ENCODE data around the gene ECM2.

The ECM2 gene

GRCh38 chr9:92499701-92500100 lies 36.1 kb downstream of the ECM2 start:
- DNase-seq = no peak

- DNase-seq = no peak
Observed at GRCh38 chr9:92496396-92497176, 39.2 kb downstream of the ECM2 start.

GRCh38 chr9:92494856-92495255 lies 40.9 kb downstream of the ECM2 start:
- DNase-seq = no peak

- DNase-seq = no peak
Observed at GRCh38 chr9:92493749-92494387, 41.9 kb downstream of the ECM2 start.

- no peak for DNase-seq
Observed at GRCh38 chr9:92492781-92493401, 42.9 kb downstream of the ECM2 start.

GRCh38 chr9:92488681-92489550 lies 46.9 kb downstream of the ECM2 start:
- DNase-seq = no peak

DNA sequence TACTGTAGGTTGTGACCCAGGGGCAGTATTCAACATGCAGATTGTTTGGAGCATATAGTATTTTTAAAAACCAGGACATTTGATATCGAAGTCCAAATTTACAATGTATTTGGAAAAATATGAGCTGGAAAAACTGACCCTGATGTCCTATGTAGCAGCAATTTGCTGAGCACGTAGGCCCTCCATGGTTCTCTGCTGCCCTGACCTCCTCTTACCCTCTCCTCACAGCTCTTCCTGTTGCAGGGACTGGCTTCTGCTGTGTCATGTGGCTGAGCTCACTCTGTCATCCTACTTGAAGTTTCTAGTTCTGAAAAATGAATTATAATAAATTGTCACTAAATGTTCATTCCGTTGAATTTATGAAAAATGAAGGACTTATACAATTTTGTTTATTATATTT lies 49.4 kb downstream of the ECM2 start:
- no peak for DNase-seq

GRCh38 chr9:92484563-92484962 lies 51.2 kb downstream of the ECM2 start:
- DNase-seq = no peak

DNA sequence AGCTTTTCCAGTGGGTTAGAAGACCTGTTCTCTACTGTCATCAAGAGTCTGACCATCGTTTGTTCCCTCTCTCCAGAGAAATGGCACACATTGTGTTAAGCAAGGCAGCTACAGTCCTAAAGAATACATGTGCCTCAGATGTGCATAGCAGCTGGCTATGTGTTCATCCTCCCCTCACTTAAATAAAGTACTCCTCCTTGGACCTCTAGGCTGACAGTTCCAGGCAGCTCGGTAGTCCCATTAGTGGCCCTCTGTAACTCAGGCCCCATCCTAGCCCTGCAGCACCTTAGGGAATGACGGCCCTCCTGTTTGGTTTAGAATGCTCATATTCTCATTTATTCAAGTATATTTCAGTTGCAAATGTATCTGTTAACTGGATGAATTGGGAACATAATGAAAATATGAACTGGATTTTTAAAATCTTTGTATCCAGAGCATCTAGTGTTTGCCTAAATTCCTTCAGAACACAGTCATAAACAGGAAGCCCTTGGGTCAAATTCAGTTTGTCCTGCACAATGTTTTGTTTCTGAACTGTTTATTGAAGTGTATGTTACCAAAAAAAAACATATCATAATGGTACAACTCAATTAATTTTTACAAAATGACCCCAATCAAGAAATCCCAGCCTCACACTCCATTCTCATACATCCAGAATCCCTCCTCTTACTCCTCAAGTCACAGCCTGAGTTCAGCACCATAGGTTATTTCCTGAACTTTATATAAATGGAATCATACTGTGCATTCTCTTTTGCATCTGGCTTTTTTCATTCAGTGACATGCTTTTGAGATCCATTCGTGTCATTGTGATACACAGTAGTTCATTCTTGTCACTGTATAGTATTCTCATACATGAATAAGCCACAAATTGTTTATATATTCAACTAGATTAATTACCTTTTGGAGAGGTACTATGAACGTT lies 51.9 kb downstream of the ECM2 start:
- DNase-seq = no peak

GRCh38 chr9:92482805-92483204 lies 53.0 kb downstream of the ECM2 start:
- DNase-seq = no peak

DNA sequence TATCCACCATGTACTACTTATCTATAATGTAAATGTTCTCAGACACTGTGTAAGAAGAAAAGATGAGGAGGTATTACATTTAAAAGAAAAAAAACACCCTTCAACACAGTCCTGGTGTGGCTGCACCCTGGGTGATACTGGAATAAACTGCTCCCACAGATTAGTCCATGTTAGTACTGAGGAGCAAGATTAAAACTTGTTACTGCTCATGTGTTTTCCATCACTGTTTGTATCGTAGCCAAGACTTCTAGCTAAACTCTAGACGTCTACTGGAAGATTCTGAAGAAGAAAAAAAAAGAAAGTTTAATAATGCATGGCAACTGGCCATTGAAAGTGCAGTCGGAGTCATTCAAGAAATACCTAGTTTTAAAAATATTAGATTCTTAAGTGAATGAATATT lies 53.5 kb downstream of the ECM2 start, which contains the start of gene ASPN:
ASPN (minus strand) TSS at position 178 of the 400 bp plus-strand sequence.
- DNase-seq = no peak

DNA sequence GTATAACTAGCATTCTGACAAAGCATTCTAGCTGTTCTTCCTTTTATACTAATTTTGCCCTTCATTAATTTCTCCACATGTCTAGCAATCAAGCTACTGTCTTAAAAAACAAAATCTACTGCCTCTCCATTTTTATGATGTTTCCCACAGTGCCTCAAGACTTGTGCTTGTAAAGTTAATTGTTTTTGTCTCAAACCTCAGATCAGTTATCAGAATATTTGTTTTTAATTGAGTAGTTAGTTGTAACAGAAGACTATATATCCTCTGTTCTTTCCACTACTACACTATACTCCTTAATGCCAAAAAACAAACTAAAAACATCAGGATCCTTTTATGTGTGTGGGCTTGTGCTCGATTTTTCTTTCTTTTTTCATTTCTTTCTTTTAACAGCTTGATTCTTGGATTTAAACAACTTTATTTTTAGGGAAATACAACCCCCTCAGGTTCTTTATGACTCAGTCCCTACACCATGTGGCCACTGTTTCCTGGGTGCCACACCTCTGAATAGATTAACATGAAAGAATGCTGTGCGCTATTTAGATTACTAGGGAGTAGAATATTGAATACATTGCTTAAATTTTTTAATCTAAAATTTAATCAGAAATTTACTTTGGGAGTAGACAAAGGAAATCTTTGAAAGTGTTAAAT lies 54.7 kb downstream of the ECM2 start:
- no peak for DNase-seq

DNA sequence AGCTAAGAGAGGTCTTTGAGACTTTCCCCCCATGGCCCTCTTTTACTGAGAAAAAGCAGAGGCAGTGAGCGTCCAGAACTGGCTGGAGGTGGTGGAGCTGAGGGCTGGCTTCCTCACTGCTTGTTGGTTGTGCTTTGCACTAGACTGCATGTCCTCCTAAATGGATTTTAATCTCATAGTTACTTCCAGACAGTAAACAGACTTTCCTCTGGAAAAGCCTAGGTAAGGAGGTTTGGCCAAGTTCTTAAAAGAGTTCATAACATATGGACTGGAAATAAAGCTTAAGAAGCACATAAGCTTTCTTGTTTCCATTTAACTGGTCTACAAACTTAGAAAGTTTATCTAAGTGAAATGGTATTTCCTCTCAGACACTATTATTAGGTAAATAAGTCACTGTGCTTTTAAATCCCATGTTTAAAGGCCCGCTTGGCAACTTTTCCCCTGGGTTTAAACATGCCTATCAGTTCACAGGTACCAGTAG lies 55.5 kb downstream of the ECM2 start:
- DNase-seq = no peak

DNA sequence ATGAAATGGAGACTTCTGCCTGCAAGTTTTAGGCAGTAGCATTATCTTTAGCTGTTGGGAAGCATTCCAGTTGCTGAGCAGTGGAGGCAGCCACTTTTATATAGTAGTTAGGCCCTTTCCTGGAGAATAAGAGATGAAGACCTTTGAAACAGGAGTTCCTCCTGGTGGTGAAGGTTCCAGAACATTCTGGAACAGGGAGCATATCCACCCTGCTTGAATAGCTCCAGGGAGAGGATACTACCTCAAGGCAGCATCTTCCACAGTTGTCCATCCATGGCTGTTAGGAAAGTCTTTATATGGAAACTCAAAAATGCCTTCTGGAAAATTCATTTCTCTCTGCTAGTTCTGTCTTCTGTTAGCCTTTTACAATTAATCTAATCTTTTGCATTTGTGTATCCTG lies 56.4 kb downstream of the ECM2 start:
- DNase-seq = no peak

DNA sequence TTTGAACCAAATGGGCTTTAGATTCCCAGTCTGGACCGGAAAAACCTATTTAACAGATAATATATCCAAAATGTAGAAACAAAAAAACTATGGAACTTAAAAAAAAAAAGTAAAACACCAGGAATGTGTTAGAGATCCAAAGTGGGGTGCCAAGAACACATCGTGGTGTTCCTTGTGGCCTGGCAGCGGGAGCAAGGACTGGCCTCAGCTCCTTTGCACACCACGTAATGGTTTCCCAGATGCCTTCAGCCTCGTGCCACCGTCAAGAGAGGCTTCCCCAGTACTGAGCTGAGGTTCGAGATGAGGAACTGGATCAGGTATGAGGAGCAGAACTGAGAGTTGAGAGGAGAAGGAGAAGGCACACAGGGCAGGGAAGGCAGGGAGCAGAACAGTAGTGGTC lies 57.0 kb downstream of the ECM2 start:
- no peak for DNase-seq

- DNase-seq = no peak
Observed at GRCh38 chr9:92476962-92477361, 58.8 kb downstream of the ECM2 start.

- no peak for DNase-seq
Observed at GRCh38 chr9:92474587-92474986, 61.2 kb downstream of the ECM2 start.

DNA sequence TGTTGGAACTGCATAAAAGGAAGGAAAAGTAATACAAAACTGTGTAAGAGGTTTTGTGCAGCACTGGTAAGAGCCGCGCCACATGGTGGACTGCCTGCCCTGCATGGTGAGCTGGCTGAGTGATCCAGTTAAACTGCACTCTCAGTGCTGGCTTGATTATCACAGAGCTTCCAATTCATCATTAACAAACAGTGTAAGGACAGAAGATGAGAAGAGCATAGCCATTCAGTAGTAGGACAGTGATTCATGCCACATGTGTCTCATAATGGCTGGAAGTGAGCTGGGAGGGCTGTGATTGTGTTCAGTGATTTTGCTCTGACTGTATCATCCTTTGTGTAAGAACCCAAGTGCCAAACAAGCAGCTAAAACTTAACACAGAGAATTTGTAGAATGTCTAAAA lies 67.6 kb downstream of the ECM2 start:
- DNase-seq = peak in 1 of 2 experiments; percentile 13

DNA sequence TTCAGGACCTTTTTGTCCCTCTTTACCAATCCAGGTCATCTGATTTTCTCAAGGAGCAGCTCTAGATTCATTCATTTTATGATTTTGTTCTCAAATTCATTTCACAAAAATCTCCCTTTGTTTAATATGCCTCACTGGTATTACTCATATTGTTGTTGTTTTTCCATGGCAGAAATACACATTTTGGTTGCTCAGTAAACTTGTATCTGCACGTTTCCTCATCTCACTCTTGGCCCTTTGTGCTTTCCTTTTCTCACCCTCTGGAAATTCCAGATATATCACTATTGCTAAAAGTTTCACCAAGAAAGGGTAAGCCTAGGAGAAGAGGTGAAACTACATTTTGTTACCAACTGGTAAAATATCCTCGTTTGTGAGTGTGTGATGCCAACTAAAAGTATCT lies 68.3 kb downstream of the ECM2 start:
- no peak for DNase-seq

DNA sequence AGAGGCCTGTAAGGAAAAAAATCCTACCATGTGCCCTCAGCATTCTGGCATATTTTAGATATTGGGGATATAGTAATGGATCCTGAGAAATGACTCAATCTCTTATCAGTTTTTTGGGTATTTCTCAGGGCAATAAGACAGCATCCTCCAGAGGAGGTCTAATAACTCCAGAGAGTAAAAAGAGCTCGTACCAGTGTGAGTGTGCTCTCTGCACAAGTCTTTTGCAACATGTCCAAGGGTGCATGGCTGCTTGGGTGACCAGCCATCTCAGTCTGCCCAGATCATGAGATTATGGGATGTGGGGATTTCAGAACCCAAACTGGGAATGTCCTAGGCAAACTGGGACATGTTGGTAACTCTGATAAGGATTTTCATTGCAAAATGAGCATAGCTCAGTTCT lies 68.7 kb downstream of the ECM2 start:
- no peak for DNase-seq

DNA sequence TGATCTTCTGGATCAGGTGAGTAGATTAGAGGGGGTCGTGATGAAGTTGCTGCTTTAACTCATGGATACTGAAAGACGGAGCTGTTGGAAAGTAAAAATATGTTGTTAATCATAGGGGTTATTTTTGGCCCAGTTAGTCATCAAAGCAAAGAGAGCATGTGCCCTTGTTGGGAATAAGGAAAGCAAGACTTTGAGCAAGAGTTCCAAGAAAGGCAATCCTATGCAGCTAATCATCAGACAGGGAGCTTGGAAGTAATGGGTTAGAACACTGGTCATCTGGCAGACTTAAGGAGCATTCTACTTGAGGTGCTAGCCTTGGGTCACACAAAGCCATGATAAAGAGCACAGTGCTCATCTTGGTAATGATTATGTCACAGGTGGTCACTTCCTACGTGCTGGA lies 71.8 kb downstream of the ECM2 start:
- no peak for DNase-seq
